AG04449 (cell line): ENCODE results near the gene MIB2.

Source experiments
- CTCF ChIA-PET: fragments of 350-600 bp; formaldehyde crosslinking; extraction: SDS; loops from one replicate; lab custom pipeline; 2021; ENCODE audit warnings: antibody characterized with exemption; lab: Yijun Ruan, JAX
- POLR2A ChIA-PET: fragments of 400-600, 350-600 bp; formaldehyde crosslinking; extraction: SDS; loops from one replicate; lab custom pipeline; 2020; ENCODE audit warnings: antibody characterized with exemption, inconsistent platforms; lab: Yijun Ruan, JAX
- DNase-seq: peaks from one replicate; pipeline ENCODE4 v3.0.0-alpha.2; 2010; ENCODE audit warnings: low read depth, low spot score
- H3K4me3 ChIP-seq: 2 replicates; pipeline ENCODE4 v1.5.1; 2011; ENCODE audit warnings: low read depth, mild to moderate bottlenecking, control low read depth, low read length
- CTCF ChIP-seq: IDR thresholded peaks from one replicate; pipeline ENCODE4 v1.5.1; 2011; ENCODE audit warnings: mild to moderate bottlenecking, moderate library complexity, low read length, control low read depth, inconsistent platforms; ENCODE audit not compliant: insufficient read depth; ENCODE audit errors: missing control alignments

Gene MIB2

GRCh38 chr1:1621173-1622009 lies 6.1 kb downstream of the MIB2 start:
- ChIA-PET CTCF (no interaction called here), POLR2A (no interaction called here)
- TF ChIP-seq CTCF = no peak
- DNase-seq = no peak
- no peak overlapping the region for H3K4me3 ChIP-seq

GRCh38 chr1:1622010-1622787 lies 6.9 kb downstream of the MIB2 start:
- no peak for DNase-seq
- ChIA-PET POLR2A (no interaction called here), CTCF (interaction anchor here (0.6 kb wide), 1 partner anchor 357 kb away, joined by 3 read pairs; no protein-coding TSS in a partner anchor)

GRCh38 chr1:1622788-1623094 lies 7.4 kb downstream of the MIB2 start:
- POLR2A ChIA-PET = no interaction called here
- CTCF ChIA-PET = interaction anchor here (0.6 kb wide), 1 partner anchor 358 kb away, joined by 3 read pairs; no protein-coding TSS in a partner anchor
- H3K4me3 ChIP-seq = no peak overlapping the region
- no peak for DNase-seq
- no peak for TF ChIP-seq CTCF

More at GRCh38 chr1:1622010-1622787, 6.9 kb downstream of the MIB2 start:
- H3K4me3 ChIP-seq = no peak overlapping the region
- no peak for TF ChIP-seq CTCF

GRCh38 chr1:1623181-1623630 lies 7.9 kb downstream of the MIB2 start:
- DNase-seq = no peak
- ChIA-PET POLR2A (no interaction called here), CTCF (interaction anchor here (0.6 kb wide), 1 partner anchor 358 kb away, joined by 3 read pairs; no protein-coding TSS in a partner anchor)
- no peak overlapping the region for H3K4me3 ChIP-seq
- no peak for TF ChIP-seq CTCF

GRCh38 chr1:1623631-1624442 lies 8.5 kb downstream of the MIB2 start:
- DNase-seq = no peak
- TF ChIP-seq CTCF = no peak
- H3K4me3 ChIP-seq = no peak overlapping the region
- CTCF ChIA-PET = no interaction called here
- POLR2A ChIA-PET = no interaction called here
